HFF-Myc (cell line): Measurements from ENCODE around the gene TESPA1.

Experiments
- DNase-seq: peaks from one replicate; pipeline ENCODE4 v3.0.0-alpha.2; 2011; ENCODE audit warnings: low read depth; ENCODE audit errors: extremely low read depth
- H3K4me3 ChIP-seq: replicated peaks from 2 replicates; pipeline ENCODE4 v1.5.1; 2011; ENCODE audit warnings: low read depth, mild to moderate bottlenecking, control low read depth, low read length
- TF ChIP-seq, protein P1 (sequence below): IDR thresholded peaks from 2 replicates; pipeline ENCODE4 v1.5.1; 2012; ENCODE audit warnings: mild to moderate bottlenecking, low read depth, low read length, control low read depth; ENCODE audit errors: missing control alignments

The TESPA1 gene

GRCh38 chr12:54932038-54932437, 52.5 kb downstream of the TESPA1 start:
- TF ChIP-seq, protein P1, sequence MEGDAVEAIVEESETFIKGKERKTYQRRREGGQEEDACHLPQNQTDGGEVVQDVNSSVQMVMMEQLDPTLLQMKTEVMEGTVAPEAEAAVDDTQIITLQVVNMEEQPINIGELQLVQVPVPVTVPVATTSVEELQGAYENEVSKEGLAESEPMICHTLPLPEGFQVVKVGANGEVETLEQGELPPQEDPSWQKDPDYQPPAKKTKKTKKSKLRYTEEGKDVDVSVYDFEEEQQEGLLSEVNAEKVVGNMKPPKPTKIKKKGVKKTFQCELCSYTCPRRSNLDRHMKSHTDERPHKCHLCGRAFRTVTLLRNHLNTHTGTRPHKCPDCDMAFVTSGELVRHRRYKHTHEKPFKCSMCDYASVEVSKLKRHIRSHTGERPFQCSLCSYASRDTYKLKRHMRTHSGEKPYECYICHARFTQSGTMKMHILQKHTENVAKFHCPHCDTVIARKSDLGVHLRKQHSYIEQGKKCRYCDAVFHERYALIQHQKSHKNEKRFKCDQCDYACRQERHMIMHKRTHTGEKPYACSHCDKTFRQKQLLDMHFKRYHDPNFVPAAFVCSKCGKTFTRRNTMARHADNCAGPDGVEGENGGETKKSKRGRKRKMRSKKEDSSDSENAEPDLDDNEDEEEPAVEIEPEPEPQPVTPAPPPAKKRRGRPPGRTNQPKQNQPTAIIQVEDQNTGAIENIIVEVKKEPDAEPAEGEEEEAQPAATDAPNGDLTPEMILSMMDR, result no peak
- no peak overlapping the region for H3K4me3 ChIP-seq
- no peak for DNase-seq

DNA sequence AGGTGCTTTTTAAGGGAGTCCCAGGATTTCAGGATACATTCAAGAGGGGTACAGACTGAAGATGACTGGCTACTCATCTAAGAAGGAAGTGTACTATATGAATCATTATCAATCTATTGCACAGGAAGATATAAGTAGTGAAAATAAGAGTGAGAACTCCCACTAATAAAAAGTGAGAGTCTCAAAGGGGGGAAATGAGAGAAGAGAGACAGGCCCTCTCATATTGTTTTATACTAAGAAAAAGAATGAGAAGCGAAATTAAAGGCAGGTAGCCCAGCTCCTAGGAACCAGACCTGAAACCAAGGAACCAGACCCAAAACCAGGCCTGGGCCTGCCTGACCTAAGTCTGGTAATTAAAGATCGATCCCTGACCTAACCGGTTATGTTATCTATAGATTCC, 54.6 kb downstream of the TESPA1 start:
- no peak overlapping the region for H3K4me3 ChIP-seq
- DNase-seq, result no peak
- TF ChIP-seq, protein P1, result no peak

DNA sequence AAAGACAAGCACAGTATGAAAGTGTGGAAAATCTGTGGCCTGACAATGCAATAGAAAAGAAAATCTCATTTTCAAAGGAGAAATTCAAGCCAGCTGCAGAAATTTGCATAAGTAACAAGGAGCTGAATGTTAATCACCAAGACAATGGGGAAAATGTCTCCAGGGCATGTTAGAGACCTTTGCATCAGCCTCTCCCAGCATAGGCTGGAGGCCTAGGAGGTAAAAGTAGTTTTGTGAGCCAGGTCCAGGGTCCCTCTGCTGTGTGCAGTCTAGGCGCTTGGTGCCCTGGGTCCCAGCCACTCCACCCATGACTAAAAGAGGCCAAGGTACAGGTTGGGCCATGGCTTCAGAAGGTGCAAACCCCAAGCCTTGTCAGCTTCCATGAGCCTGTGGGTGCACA, 58.3 kb downstream of the TESPA1 start:
- no peak overlapping the region for H3K4me3 ChIP-seq
- TF ChIP-seq, protein P1, result no peak
- no peak for DNase-seq

DNA sequence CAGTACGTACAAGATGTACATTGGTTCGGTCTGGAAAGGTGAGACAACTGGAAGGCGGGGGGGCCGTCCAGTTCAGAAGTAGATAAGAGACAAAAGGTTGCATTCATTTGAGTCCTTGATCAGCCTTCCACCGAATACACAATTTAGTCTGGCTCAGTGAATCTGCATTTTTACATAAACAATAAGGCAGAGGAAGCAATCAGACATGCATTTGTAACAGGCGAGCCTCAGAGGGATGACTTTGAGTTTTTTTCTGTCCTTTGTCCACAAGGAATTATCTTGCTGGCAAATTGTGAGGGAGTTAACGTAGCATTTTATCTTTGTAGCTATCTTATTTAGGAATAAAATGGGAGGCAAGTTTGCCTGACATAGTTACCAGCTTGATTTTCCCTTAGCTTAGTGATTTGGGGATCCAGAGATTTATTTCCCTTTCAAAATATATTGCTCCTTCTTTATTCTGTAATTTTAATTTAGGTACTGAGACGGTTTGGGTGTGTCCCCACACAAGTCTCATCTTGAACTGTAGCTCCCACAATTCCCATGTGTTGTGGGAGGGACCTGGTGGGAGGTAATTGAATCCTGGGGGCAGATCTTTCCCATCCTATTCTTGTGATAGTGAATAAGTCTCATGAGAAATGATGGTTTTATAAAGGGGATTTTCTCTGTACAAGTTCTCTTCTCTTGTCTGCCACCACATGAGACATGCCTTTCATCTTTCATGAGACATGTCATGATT, 59.4 kb downstream of the TESPA1 start:
- no peak for DNase-seq
- TF ChIP-seq, protein P1, result no peak
- no peak overlapping the region for H3K4me3 ChIP-seq

DNA sequence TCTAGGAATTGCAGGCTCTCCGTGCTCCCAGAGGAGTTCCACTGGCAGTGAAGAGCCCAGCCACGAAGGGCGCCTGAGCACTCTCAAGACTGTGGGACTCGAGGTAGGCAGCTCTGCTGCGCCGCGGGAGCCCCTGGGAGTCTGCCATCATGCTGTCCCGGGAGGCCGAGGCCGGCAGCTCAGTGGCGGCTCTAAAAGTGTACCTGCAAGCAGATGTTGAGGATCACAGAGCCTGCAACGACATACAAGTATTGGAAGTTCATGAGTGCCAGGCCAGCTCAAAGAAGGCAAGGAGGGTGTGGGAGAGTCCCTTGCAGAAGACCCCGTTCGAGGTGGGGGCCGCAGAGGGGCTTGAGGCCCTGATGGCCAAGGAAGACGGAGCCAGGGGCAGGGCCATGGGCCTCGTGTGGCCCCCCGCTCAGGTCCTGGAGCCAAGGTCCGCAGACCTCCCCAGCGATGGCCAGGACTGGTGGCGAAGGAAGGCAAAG, 67.5 kb downstream of the TESPA1 start:
- DNase-seq, result no peak
- H3K4me3 ChIP-seq, result no peak overlapping the region
- TF ChIP-seq, protein P1, result no peak
